Panc1 (cell line): ENCODE results near the gene FGF14. TPM values are rescaled to one million over a fixed set of nuclear protein-coding genes. Genes with fewer than 3 reads are reported as not detected.

ENCODE experiments used
- ATAC-seq: fragments of 200-7000 bp; cut with Tn5 transposase; 2 replicates; pipeline ENCODE4 v1.9.1; 2020; ENCODE audit warnings: mild to moderate bottlenecking, moderate library complexity
- BruUV-seq: library from RNA; stranded (reverse); fragments of 400-500 nt; replicated peaks from 2 replicates; lab custom pipeline; 2021; lab: Mats Ljungman, UMichigan
- CTCF ChIA-PET: fragments of 300-600 bp; sonication (Branson Sonifier 250); formaldehyde crosslinking; loops from one replicate; lab custom pipeline; 2022; ENCODE audit warnings: antibody characterized with exemption; lab: Charles Lee
- POLR2A ChIA-PET: fragments of 300-600 bp; sonication (Branson Sonifier 250); formaldehyde crosslinking; loops from one replicate; lab custom pipeline; 2022; ENCODE audit warnings: antibody characterized with exemption; lab: Charles Lee
- DNase-seq: peaks from one replicate; pipeline ENCODE4 v3.0.0-alpha.2; 2010; ENCODE audit warnings: low read depth, low spot score
- H3K27ac ChIP-seq: 2 replicates; pipeline ENCODE4 v1.5.1; 2011; ENCODE audit warnings: mild to moderate bottlenecking, low read length, inconsistent platforms
- H3K27me3 ChIP-seq: fragments of 200-500 bp; sonication (Bioruptor generic); 2 replicates; pipeline ENCODE4 v1.6.0; 2014; ENCODE audit warnings: low read length, inconsistent platforms; ENCODE audit not compliant: control insufficient read depth, insufficient read depth
- H3K36me3 ChIP-seq: fragments of 200-500 bp; sonication (Bioruptor generic); 2 replicates; pipeline ENCODE4 v1.5.1; 2014; ENCODE audit warnings: inconsistent platforms, mild to moderate bottlenecking, low read length, moderate library complexity; ENCODE audit not compliant: control insufficient read depth, insufficient read depth
- H3K4me1 ChIP-seq: 2 replicates; pipeline ENCODE4 v1.5.1; 2011; ENCODE audit warnings: inconsistent platforms, mild to moderate bottlenecking, low read length, moderate library complexity; ENCODE audit not compliant: control insufficient read depth, insufficient read depth
- H3K4me3 ChIP-seq, 2 experiments: 2 replicates each; pipeline ENCODE4 v1.5.1; 2011 to 2012; ENCODE audit warnings: low read depth in 2 of 2, low read length in 2 of 2, mild to moderate bottlenecking in 2 of 2, inconsistent platforms in 1 of 2, moderate library complexity in 1 of 2
- H3K9me3 ChIP-seq: fragments of 200-500 bp; sonication (Bioruptor generic); 2 replicates; pipeline ENCODE4 v1.5.1; 2014; ENCODE audit warnings: low read depth, mild to moderate bottlenecking, inconsistent platforms, low read length, moderate library complexity; ENCODE audit not compliant: control insufficient read depth, insufficient read depth
- CTCF ChIP-seq: fragments of 450-650 bp; IDR thresholded peaks from 2 replicates; pipeline ENCODE4 v1.5.1; 2017; ENCODE audit warnings: mild to moderate bottlenecking
- POLR2AphosphoS5 ChIP-seq: IDR thresholded peaks from 2 replicates; pipeline ENCODE4 v1.6.1; 2012; ENCODE audit warnings: mild to moderate bottlenecking, low read depth, low read length, moderate library complexity
- REST ChIP-seq, 2 experiments: IDR thresholded peaks; 2 replicates each; pipeline ENCODE4 v1.6.1; 2011 to 2012; ENCODE audit warnings: low read depth in 2 of 2, control low read depth in 1 of 2, low read length in 1 of 2, mild to moderate bottlenecking in 1 of 2, moderate library complexity in 1 of 2; ENCODE audit not compliant: insufficient read depth in 1 of 2
- SIN3A ChIP-seq: IDR thresholded peaks from 2 replicates; pipeline ENCODE4 v1.6.1; 2012; ENCODE audit warnings: low read depth, mild to moderate bottlenecking, low read length, moderate library complexity, borderline replicate concordance; ENCODE audit not compliant: insufficient read depth
- TCF7L2 ChIP-seq: IDR thresholded peaks from 2 replicates; pipeline ENCODE4 v1.6.1; 2011; ENCODE audit warnings: mild to moderate bottlenecking, low read depth, low read length, inconsistent platforms
- in situ Hi-C: cut with HindIII; loops from 2 replicates; pipeline ENCODE4 v1.10.0; 2016; ENCODE audit warnings: low sequenced_read_pairs, low pct_unique_long_range_greater_than_20kb
- intact Hi-C: fragments of 100-400 bp; cut with micrococcal nuclease; formaldehyde crosslinking; loops from one replicate; pipeline ENCODE4 v1.10.0; 2022; ENCODE audit not compliant: unreplicated experiment
- total RNA-seq: library from RNA; stranded (reverse); gene quantifications from one replicate; pipeline ENCODE4 v1.2.1, GENCODE V29; 2021; ENCODE audit not compliant: unreplicated experiment

Gene FGF14
- total RNA-seq, 1 experiment from 2014 or later: 0.03 TPM

- POLR2A ChIA-PET: no interaction called here
Measured at GRCh38 chr13:102267191-102267590, 134.7 kb downstream of the FGF14 start.

GRCh38 chr13:102261809-102262208, 140.0 kb downstream of the FGF14 start:
- no peak overlapping the region for H3K27ac ChIP-seq
- DNase-seq (no peak), ATAC-seq (no peak)
- in situ Hi-C loops (no loop called here), intact Hi-C loops (no loop called here)
- BruUV-seq: no TSS peak
- no peaks in the 10 kb centered on the region for H3K4me1 ChIP-seq
- no peaks in the 10 kb centered on the region for H3K27me3 ChIP-seq
- ChIA-PET POLR2A (no interaction called here), CTCF (no interaction called here)
- H3K9me3 ChIP-seq: no peaks in the 10 kb centered on the region
- no peak overlapping the region for H3K4me3 ChIP-seq
- no peaks in the 10 kb centered on the region for H3K36me3 ChIP-seq
- TF ChIP-seq CTCF (no peak), POLR2AphosphoS5 (no peak), TCF7L2 (no peak), REST (IDR thresholded peaks at IDR 0.05; ENCODE audit: insufficient read depth in 1 of 2, low read depth in 2 of 2, low read length in 1 of 2) (no peak), SIN3A (no peak)

More at GRCh38 chr13:102267191-102267590, 134.7 kb downstream of the FGF14 start:
- H3K36me3 ChIP-seq: no peaks in the 10 kb centered on the region
- intact Hi-C loops (no loop called here), in situ Hi-C loops (no loop called here)
- BruUV-seq: no TSS peak
- no peak overlapping the region for H3K4me3 ChIP-seq
- no peak for ATAC-seq
- H3K27ac ChIP-seq: no peak overlapping the region
- H3K27me3 ChIP-seq: no peaks in the 10 kb centered on the region
- no peak for TF ChIP-seq POLR2AphosphoS5
- H3K4me1 ChIP-seq: no peaks in the 10 kb centered on the region
- CTCF ChIA-PET: no interaction called here
- no peak for DNase-seq
- H3K9me3 ChIP-seq: no peaks in the 10 kb centered on the region

- no peak for DNase-seq
- BruUV-seq: no TSS peak
- no peak overlapping the region for H3K27ac ChIP-seq
- ChIA-PET POLR2A (no interaction called here), CTCF (no interaction called here)
- in situ Hi-C loops: no loop called here
- H3K4me1 ChIP-seq: no peaks in the 10 kb centered on the region
- no peak for ATAC-seq
- no peak overlapping the region for H3K4me3 ChIP-seq
- H3K9me3 ChIP-seq: no peaks in the 10 kb centered on the region
- intact Hi-C loops: no loop called here
- no peak for TF ChIP-seq CTCF
- TF ChIP-seq SIN3A: no peak
- TF ChIP-seq TCF7L2: no peak
- TF ChIP-seq POLR2AphosphoS5: no peak
- TF ChIP-seq REST (IDR thresholded peaks at IDR 0.05; ENCODE audit: insufficient read depth in 1 of 2, low read depth in 2 of 2, low read length in 1 of 2): no peak
- no peaks in the 10 kb centered on the region for H3K36me3 ChIP-seq
- no peaks in the 10 kb centered on the region for H3K27me3 ChIP-seq
Measured at GRCh38 chr13:102261316-102261715, 140.5 kb downstream of the FGF14 start.
